ENCODE measurements around the gene NPDC1.

NPDC1 gene

DNA sequence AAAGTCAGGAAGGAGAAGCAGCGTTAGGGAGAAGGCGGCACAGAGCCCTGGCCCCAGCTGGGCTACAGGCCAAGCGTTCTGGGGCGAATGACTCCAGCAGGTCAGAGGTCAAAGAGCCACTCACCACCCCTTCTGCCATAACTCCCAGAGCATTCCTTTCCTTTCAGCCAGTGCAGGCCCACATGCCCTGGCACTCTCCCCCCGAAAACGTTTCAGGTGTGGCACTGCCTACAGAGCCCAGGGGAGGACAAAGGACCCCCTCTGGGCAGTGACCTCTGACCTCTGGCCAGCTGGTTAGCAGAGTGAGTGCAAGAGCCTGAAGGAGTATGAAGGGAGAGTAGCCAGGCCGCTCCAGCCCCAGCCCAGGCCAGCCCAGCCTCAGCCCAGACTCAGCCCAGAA is 22.8 kb downstream of the NPDC1 start:
- DNase-seq = no peak

- no peak for DNase-seq
Measured at GRCh38 chr9:137022662-137023008, 23.3 kb downstream of the NPDC1 start.

- peak; percentile 20 for DNase-seq
Measured at GRCh38 chr9:137021979-137022661, 23.9 kb downstream of the NPDC1 start.

GRCh38 chr9:137021568-137021978 is 24.4 kb downstream of the NPDC1 start:
- no peak for DNase-seq

GRCh38 chr9:137020771-137021567 is 25.0 kb downstream of the NPDC1 start:
- DNase-seq = no peak

DNA sequence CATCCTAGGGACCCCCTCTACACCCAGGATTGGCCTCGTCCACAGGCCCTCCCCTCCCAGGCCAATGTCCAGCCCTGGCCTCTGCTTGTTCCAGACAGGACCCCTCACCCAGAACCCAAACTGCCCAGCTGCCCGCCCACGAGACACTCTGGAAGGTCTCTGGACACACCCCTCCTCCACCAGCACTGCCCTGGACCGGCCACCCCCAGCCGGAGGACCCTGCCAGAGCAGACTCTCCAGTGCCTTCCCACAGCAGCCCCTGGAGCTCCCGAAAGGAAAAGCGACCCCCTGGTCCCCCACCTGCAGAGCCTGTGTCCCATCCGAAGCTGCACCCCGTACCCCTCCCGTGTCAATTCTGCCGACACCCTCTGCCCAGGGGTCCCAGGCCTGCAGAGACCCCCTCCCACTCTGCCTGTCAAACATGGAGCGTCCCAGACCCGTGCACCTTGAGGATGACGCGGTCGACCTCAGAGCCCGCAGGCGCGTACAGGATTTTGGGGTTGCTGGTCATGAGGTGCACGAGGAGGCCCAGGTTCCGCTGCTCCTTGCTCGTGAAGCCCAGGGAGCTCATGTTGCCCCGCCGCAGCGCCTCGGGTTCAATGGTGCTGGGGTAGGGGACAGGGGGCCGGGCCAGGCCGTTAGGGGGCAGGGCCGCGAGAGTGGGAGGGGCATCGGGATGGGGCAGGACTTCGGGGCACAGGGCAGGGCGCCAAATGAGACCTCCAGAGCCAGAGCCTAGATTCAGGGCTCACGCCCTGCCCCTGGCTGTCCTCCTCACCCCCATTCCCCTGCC is 25.9 kb downstream of the NPDC1 start:
- no peak for DNase-seq

GRCh38 chr9:137018761-137019559 is 27.0 kb downstream of the NPDC1 start:
- DNase-seq = no peak

DNA sequence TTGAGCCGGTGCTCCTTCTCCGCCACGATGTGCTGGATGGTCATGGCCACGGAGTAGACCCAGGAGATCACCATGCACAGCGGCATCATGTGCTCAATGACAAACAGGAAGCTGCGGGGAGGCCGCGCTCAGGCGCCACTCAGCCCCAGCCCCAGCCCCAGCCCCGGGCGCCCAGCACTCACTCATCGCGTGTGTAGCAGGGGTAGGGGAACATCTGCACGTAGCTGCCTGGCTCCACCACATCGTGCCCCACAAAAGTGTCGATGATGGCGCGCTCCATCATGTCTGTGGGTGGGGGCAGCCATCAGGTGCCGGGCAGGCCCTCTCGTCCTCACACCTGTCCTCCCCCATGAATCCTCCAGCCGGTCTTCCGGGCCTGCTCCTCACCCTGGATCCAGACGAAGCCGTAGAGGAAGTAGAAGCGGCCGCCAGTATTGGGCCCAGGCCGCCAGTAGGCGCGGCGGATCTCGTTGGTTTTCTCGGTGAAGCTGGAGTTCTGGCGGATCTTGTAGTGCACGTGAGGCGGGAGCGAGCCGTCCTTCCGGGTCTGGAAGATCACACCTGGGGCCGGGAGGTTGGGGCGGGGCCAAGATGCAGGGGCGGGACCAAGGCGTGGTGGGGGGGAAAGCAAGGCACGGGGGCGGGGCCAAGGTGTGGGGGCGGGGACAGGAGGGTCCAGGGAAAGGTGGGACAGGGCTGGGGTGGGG is 28.0 kb downstream of the NPDC1 start:
- no peak for DNase-seq

GRCh38 chr9:137017071-137017470 is 28.9 kb downstream of the NPDC1 start:
- no peak for DNase-seq

- DNase-seq = no peak
Measured at GRCh38 chr9:137016436-137016835, 29.5 kb downstream of the NPDC1 start.

GRCh38 chr9:137015976-137016375 is 30.0 kb downstream of the NPDC1 start:
- DNase-seq = no peak

DNA sequence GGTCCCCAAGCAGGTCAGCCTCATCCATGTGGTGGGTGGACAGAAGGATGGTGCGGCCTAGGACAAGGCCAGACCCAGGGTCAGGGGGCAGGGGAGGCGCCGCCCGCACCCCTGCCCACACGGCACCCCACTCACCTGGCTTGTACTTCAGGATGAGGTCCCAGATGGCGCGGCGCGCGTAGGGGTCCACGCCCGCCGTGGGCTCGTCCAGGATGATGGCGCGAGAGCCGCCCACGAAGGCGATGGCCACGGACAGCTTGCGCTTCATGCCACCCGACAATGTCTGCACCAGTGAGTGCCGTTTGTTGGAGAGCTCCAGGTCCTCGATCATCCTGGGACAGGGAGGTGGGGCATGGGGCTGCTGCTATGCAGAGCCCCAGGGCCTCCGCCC is 30.4 kb downstream of the NPDC1 start:
- no peak for DNase-seq

DNA sequence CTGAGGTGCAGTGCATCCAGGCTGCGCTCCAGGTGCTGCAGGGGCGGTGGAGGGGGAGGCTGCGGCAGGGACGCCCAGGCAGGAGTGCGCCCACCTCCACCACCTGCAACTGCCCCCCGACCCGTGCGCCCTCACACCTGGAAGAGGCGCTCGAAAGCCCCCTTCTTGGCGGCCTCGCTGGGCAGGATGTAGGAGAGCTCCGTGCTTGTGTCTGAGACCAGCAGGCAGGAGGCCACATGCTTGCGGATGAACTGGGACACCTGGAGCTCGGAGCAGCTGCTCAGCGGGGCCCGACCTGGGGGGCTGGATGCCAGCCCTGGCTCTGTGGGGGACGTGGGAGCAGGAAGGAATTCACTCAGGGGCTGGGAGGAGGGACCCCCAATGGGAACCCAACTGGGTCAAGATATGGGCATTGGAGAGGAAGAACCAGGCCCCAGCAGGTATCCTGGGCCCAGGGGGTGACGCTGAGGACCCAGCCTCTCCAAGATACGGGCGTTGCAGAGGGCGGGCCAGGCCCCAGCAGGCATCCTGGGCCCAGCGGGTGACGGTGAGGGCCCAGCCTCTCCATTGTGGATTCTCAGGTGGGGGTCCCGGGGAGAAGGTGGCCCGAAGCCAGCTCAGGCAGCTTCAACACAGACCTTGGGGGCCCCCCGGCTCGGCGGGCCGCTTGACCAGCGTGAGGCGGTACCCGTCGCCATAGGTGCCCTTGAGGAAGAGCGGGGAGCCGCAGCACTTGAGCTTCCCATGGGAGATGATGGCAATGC is 31.0 kb downstream of the NPDC1 start:
- no peak for DNase-seq

- DNase-seq = no peak
Measured at GRCh38 chr9:137014166-137014565, 31.8 kb downstream of the NPDC1 start.

- no peak for DNase-seq
Measured at GRCh38 chr9:137013571-137013940, 32.4 kb downstream of the NPDC1 start.

GRCh38 chr9:137012694-137013570 is 33.0 kb downstream of the NPDC1 start:
- no peak for DNase-seq

DNA sequence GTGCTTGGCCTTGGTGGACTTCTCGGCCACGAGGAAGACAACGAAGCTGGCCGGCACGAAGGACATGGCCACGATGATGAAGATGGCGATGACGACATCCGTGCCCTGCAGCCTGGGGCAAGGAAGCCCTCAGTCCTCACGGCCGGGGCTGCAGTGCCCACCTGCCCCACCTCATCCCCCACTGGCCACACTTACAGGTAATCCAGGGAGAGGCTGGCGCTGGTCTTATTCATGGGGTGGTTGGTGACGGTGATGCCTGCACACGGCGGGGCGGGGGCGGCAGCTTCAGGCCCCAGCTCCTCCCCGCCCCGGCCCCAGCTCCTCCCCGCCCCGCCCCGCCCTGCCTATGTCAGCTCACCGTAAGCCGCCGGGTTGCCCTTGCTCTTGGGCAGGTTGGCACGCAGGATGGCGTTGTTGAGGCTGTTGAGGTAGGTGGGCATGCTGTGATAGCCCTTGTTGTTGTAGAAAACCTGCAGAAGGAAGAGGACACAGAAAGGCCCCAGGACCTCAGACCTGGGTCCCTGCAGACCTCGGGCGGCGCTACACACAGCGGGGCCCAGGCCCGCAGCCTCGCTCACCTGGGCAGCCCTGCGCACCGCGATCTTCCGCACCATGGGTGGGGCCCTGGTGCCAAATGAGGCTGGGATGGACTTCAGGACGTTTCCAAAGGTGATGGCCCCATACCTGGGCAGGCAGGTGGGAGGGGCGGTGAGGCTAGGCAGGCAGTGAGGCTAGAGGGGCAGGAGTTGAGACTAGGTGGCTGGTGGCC is 33.9 kb downstream of the NPDC1 start:
- DNase-seq = no peak

- DNase-seq = no peak
Measured at GRCh38 chr9:137011156-137011555, 34.8 kb downstream of the NPDC1 start.
